Stomach (tissue), 4 donors: ENCODE measurements around the gene CACNA2D3.

Experiments
- CTCF ChIP-seq, 7 experiments: fragments of 450-650 bp in 4 of 7; fragments of 200-600 bp in 3 of 7; sonication (generic) in 3 of 7; IDR thresholded peaks; one replicate each; pipeline ENCODE4 v1.5.1; 2016 to 2019; ENCODE audit warnings: antibody characterized with exemption in 7 of 7, control low read depth in 2 of 7, mild to moderate bottlenecking in 1 of 7
- EP300 ChIP-seq: sonication (generic); formaldehyde crosslinking; IDR thresholded peaks from one replicate; pipeline ENCODE4 v1.6.1; 2017; ENCODE audit warnings: antibody characterized with exemption
- POLR2A ChIP-seq, 4 donors: fragments of 450-650 bp; IDR thresholded peaks; one replicate each; pipeline ENCODE4 v1.6.1; 2016; ENCODE audit warnings: antibody characterized with exemption in 4 of 4, control low read depth in 2 of 4, mild to moderate bottlenecking in 1 of 4, moderate library complexity in 1 of 4
- POLR2AphosphoS5 ChIP-seq, 3 donors: sonication (generic); formaldehyde crosslinking; IDR thresholded peaks; one replicate each; pipeline ENCODE4 v1.6.1; 2016; ENCODE audit warnings: antibody characterized with exemption in 3 of 3

- TF ChIP-seq CTCF (IDR thresholded peaks at IDR 0.05) (no peak), POLR2A (IDR thresholded peaks at IDR 0.05) (no peak), EP300 (no peak), POLR2AphosphoS5 (IDR thresholded peaks at IDR 0.05) (no peak)
Measured at GRCh38 chr3:54632834-54633233, 510.5 kb downstream of the CACNA2D3 start.
